Measurements from ENCODE around the gene ZNF337. TPM values are rescaled to one million over a fixed set of nuclear protein-coding genes. Genes with fewer than 3 reads are reported as not detected.

Gene ZNF337
- total and polyA plus RNA-seq, 2 donors (not counting 1 experiment from before 2014, with no cell fraction given), result 16.2 to 24.7 TPM

DNA sequence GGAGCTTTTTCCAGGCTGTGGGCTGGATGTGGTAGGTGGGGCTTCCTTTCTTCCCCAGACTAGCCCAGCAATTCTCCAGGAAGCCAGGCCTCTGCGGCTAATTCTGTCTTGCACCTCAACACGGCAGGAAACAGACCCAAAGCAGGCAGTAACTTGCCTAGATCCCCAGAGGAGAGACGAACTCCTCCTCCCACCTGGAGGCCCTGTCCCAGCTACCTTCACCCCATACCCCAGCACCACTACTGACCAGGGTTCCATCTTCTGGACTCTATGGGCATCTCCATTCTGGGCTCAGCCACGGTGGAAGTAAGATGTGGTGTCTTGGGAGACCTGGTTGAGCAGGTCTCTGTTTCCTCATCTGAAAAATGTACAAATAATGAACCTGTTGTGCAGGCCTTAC lies 48.4 kb upstream of the ZNF337 start:
- H3K36me3 ChIP-seq (replicated peaks in 1 of 2; ENCODE audit: control extremely low read depth in 1 of 2, control insufficient read depth in 1 of 2, extremely low read depth in 1 of 2, insufficient read depth in 2 of 2, low read length in 1 of 2), result no peaks in the 10 kb centered on the region
- TF ChIP-seq EZH2 (IDR thresholded peaks at IDR 0.05; ENCODE audit: borderline replicate concordance, insufficient read depth, low read depth, low read length, poor library complexity, severe bottlenecking), result no peak
- TF ChIP-seq, protein P1, sequence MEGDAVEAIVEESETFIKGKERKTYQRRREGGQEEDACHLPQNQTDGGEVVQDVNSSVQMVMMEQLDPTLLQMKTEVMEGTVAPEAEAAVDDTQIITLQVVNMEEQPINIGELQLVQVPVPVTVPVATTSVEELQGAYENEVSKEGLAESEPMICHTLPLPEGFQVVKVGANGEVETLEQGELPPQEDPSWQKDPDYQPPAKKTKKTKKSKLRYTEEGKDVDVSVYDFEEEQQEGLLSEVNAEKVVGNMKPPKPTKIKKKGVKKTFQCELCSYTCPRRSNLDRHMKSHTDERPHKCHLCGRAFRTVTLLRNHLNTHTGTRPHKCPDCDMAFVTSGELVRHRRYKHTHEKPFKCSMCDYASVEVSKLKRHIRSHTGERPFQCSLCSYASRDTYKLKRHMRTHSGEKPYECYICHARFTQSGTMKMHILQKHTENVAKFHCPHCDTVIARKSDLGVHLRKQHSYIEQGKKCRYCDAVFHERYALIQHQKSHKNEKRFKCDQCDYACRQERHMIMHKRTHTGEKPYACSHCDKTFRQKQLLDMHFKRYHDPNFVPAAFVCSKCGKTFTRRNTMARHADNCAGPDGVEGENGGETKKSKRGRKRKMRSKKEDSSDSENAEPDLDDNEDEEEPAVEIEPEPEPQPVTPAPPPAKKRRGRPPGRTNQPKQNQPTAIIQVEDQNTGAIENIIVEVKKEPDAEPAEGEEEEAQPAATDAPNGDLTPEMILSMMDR (IDR thresholded peaks at IDR 0.05), result no peak
- no peaks in the 10 kb centered on the region for H3K27me3 Mint-ChIP-seq
- no peak overlapping the region for H3K27ac Mint-ChIP-seq
- no peaks in the 10 kb centered on the region for H3K4me1 ChIP-seq (ENCODE audit: control insufficient read depth in 2 of 2, insufficient read depth in 2 of 2, low read length in 2 of 2)
- no peak for DNase-seq
- H3K9ac ChIP-seq (ENCODE audit: low read length), result no peak overlapping the region
- WGBS (ENCODE audit: insufficient coverage), result 87% methylated on average over 4 of the region's 4 CpGs
- H3K4me3 Mint-ChIP-seq, result no peak overlapping the region
- no peaks in the 10 kb centered on the region for H3K4me1 Mint-ChIP-seq
- H3K4me2 ChIP-seq (replicated peaks; ENCODE audit: low read depth, low read length, poor library complexity, severe bottlenecking), result no peak overlapping the region
- intact Hi-C loops (cut with micrococcal nuclease), result no loop called here
- no peak overlapping the region for H3K27ac ChIP-seq (ENCODE audit: low read length in 2 of 2)
- H3K27me3 ChIP-seq (replicated peaks in 1 of 4; ENCODE audit: control extremely low read depth in 1 of 4, control insufficient read depth in 3 of 4, insufficient read depth in 4 of 4, low read length in 3 of 4), result no peaks in the 10 kb centered on the region
- H4K20me1 ChIP-seq (ENCODE audit: control insufficient read depth, insufficient read depth, low read length, poor library complexity, severe bottlenecking), result no peaks in the 10 kb centered on the region
- ChIA-PET POLR2A (no interaction called here), CTCF (no interaction called here)
- no peaks in the 10 kb centered on the region for H3K9me3 Mint-ChIP-seq (ENCODE audit: insufficient read depth)
- no peak overlapping the region for H3K4me3 ChIP-seq (ENCODE audit: control extremely low read depth in 1 of 5, extremely low read depth in 1 of 5, insufficient read depth in 1 of 5, low read depth in 2 of 5, low read length in 4 of 5)
- H3K9me3 ChIP-seq (ENCODE audit: control extremely low read depth in 1 of 3, control insufficient read depth in 2 of 3, insufficient read depth in 1 of 3, low read length in 2 of 3), result no peaks in the 10 kb centered on the region
- H2AFZ ChIP-seq (ENCODE audit: insufficient read depth, low read depth, low read length, poor library complexity, severe bottlenecking), result no peak overlapping the region
- H3K79me2 ChIP-seq (ENCODE audit: control insufficient read depth, insufficient read depth, low read length), result no peaks in the 10 kb centered on the region
- ATAC-seq (ENCODE audit: low read depth), result no peak

DNA sequence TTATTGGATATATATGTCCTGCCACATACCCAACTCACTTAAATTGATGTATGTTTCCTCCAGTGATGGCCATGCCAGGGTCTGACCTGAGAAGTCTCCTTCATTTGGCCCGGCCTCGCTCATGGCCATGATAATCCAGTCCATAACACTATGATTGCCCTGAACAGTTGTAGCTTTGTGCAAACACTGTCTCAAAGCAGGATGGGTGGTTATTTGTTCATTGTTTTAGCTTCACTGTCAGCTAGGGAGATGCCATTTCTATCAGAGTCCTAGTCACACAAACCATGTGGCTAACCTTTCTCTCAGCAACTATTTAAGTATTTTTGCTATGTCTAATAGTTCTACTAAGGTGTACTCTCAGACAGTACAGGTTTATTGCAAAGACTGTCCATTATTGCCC lies 47.6 kb upstream of the ZNF337 start:
- H3K4me3 ChIP-seq (ENCODE audit: control extremely low read depth in 1 of 5, extremely low read depth in 1 of 5, insufficient read depth in 1 of 5, low read depth in 2 of 5, low read length in 4 of 5), result no peak overlapping the region
- no peaks in the 10 kb centered on the region for H3K36me3 ChIP-seq (replicated peaks in 1 of 2; ENCODE audit: control extremely low read depth in 1 of 2, control insufficient read depth in 1 of 2, extremely low read depth in 1 of 2, insufficient read depth in 2 of 2, low read length in 1 of 2)
- no peaks in the 10 kb centered on the region for H3K4me1 ChIP-seq (ENCODE audit: control insufficient read depth in 2 of 2, insufficient read depth in 2 of 2, low read length in 2 of 2)
- H3K27me3 ChIP-seq (replicated peaks in 1 of 4; ENCODE audit: control extremely low read depth in 1 of 4, control insufficient read depth in 3 of 4, insufficient read depth in 4 of 4, low read length in 3 of 4), result no peaks in the 10 kb centered on the region
- no peaks in the 10 kb centered on the region for H3K9me3 ChIP-seq (ENCODE audit: control extremely low read depth in 1 of 3, control insufficient read depth in 2 of 3, insufficient read depth in 1 of 3, low read length in 2 of 3)
- no peaks in the 10 kb centered on the region for H3K9me3 Mint-ChIP-seq (ENCODE audit: insufficient read depth)
- no peak overlapping the region for H3K9ac ChIP-seq (ENCODE audit: low read length)
- no peak overlapping the region for H3K27ac ChIP-seq (ENCODE audit: low read length in 2 of 2)
- ChIA-PET POLR2A (no interaction called here), CTCF (no interaction called here)
- H3K4me1 Mint-ChIP-seq, result no peaks in the 10 kb centered on the region
- H3K27ac Mint-ChIP-seq, result no peak overlapping the region
- ATAC-seq (ENCODE audit: low read depth) (no peak), DNase-seq (no peak)
- H3K4me2 ChIP-seq (replicated peaks; ENCODE audit: low read depth, low read length, poor library complexity, severe bottlenecking), result no peak overlapping the region
- 100% methylated on average over 1 of the region's 2 CpGs for WGBS (ENCODE audit: insufficient coverage)
- no peak for TF ChIP-seq EZH2 (IDR thresholded peaks at IDR 0.05; ENCODE audit: borderline replicate concordance, insufficient read depth, low read depth, low read length, poor library complexity, severe bottlenecking)
- TF ChIP-seq, protein P1 (IDR thresholded peaks at IDR 0.05), result no peak
- no peak overlapping the region for H3K4me3 Mint-ChIP-seq
- intact Hi-C loops (cut with micrococcal nuclease), result no loop called here
- H3K27me3 Mint-ChIP-seq, result no peaks in the 10 kb centered on the region
- no peaks in the 10 kb centered on the region for H4K20me1 ChIP-seq (ENCODE audit: control insufficient read depth, insufficient read depth, low read length, poor library complexity, severe bottlenecking)
- H3K79me2 ChIP-seq (ENCODE audit: control insufficient read depth, insufficient read depth, low read length), result no peaks in the 10 kb centered on the region
- no peak overlapping the region for H2AFZ ChIP-seq (ENCODE audit: insufficient read depth, low read depth, low read length, poor library complexity, severe bottlenecking)
